HG03103 (cell line): Measurements from ENCODE around the gene GFOD1.

ENCODE experiments used
- ATAC-seq: cut with Tn5 transposase; IDR thresholded peaks from one replicate; pipeline ENCODE4 v1.9.1; 2021; ENCODE audit warnings: low read depth; ENCODE audit not compliant: unreplicated experiment

The GFOD1 gene

DNA sequence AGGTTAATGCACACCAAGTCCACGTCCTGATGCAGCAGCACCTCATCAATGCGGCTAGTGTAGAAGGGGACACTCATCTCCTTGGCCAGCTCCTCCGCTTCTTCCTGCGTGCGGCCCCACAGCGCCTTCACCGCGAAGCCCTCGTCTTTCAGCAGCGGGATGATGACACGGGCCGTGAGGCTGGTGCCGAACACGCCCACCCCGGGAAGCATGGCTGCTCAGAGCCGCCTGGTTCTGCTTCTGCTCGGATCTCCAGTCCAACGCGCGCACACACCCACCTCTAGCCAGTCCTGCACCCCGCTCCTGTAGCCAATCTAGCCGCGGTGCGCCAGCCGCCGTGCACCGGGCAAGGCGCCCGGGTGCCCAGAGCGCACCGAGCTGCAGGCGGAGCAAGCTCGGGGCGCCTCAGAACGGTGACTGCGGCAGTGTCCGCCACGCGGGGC is 700 bp downstream of the GFOD1 start:
- ATAC-seq, result peak; percentile 30

DNA sequence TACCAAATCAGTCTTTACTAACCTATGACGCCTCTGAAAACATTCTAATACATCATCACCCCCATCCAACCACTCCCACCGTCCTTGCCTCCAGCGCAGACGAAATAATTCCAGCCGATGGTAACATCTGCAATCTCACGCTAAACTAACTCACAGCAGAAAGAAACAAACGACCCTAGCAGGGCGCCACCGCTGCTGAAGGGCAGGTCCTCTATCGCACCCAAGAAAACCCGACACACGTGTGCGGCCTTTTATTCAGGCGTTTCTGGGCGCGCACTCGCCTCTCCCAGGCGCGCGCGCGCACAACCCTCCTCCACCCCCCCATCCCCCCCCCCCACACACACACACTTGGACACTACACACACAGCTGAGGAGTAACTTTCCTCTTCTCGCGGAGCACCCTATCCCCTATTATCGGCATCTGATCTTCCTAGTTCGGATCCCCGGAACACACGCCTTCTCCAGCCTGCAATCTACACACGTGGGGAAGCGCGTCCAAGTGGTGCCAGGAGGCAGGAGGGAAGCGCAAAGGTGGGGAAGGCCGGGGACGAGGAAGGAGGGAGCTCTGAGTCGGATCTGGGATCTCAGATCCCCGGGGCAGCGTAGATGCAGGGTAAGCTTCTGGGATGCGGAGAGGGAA is 1.4 kb downstream of the GFOD1 start:
- ATAC-seq, result no peak

DNA sequence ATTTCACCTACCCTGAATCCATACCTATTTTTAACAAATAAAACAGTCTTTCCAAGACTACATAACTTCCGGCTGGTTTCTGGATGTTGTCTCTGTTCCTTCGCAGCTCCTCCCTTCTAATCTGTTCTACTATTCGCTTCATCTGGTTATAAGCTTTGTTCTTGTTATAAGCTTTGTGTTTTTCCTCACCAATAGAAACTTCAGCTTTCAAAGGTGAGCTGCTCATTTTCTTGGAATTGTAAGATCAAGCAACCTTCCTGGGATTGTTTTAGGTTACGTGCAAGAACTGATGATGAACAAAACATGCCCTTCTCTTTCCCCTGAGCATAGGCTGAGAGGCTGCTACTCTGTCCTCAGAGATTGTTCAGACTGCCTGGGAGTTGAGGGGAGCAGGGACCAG is 2.1 kb downstream of the GFOD1 start:
- no peak for ATAC-seq

DNA sequence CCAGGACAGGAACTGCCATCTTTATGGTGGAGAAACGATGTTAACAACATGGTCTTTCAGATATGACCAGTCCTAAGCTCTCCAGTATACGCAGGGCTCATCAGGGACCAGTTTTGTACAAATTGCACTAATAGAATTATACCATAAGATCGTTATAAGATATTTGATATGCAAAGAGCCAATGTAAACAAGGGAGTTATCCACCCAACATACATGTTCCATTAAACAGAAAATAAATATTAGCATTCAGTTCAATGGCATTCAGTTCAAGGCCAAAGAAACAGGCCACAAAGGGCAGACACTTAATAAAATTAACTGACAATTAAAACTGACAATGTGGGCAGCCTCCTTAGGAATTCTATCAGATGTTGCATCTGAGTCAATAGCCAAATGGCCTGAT is 2.6 kb downstream of the GFOD1 start:
- ATAC-seq, result no peak

DNA sequence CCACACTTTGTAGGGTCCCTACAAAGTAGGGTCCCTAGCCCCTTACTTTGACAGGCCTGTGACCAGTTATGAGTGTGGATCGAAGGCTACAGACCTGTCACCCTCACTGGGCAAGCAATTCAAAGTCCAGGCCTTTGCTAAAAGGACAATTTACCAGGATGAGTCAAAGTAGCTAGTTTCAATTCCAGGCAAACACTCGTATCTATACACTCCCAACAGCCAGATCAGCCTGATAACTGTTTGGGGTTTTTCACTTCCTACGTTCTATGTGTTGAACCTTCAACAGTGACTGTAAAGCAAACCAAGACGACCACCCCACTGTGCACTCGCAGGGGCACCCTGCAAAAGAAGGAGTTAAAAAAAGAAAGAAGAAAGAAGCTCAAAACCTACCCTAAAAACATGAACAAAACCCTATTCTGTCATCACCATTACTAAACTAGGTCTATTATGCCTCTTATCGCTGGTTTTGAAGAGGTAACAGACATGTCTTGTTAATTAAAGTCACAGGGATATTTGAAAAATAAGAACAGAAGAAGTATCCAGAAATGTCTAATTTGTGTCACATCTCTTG is 3.2 kb downstream of the GFOD1 start:
- ATAC-seq, result no peak

DNA sequence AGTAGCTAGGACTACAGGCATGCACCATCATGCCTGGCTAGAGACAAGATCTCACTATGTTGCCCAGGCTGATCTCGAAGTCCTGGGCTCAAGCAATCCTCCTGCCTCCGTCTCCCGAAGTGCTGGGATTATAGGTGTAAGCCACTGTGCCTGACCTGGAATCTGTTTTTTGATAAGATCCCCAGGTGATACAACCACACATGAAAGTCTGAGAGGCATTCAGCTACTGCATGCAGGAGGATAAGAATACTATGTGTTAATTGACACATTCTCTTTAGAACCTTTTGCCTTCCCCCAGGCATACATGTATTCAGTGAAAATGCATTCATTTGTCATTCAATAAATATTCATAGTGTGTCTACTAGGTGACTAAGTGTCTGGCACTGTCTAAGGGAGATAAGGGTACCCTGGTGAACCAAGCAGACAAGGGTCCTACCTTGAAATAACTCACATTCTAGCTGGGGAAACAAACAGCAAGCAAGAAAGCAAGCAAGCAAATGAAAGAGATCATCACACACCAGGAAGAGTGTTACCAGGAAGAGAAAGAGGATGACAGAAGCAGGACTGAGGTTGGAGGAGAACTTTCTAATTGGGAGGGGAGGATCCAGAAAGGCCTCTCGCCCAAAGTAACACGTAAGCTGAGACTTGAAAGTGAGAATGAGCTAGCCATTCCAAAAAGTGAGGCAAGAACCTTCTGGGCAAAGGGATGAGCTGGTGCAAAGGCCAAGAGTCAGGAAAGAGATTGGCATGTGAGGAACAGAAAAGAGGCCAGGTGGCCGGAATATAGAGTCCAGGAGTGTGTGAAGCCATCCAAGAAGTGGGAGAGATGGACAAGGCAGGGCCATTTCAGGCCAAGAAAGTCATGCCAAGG is 6.5 kb downstream of the GFOD1 start:
- no peak for ATAC-seq

DNA sequence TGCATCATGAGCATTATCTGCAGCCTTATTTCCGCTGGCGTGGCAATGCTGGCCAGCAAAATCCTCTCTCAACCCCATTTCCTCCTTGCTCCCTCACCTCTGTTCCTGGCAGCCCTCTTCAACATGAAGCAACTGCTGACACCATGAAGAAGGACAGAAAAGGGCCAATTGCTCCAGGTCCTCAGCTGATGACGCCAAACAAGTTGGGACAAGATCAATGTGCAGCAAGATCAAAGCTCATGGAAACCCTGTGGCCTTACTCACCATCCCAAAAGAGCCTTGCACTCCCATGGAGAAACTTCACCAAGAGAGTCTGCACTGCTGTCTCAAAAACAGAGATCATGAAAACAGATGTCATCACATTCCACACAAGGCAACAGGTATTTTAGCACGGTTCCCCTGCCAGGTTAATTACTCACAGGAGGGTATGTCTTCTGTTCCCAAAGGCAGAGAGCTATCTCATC is 7.4 kb downstream of the GFOD1 start:
- ATAC-seq, result no peak

DNA sequence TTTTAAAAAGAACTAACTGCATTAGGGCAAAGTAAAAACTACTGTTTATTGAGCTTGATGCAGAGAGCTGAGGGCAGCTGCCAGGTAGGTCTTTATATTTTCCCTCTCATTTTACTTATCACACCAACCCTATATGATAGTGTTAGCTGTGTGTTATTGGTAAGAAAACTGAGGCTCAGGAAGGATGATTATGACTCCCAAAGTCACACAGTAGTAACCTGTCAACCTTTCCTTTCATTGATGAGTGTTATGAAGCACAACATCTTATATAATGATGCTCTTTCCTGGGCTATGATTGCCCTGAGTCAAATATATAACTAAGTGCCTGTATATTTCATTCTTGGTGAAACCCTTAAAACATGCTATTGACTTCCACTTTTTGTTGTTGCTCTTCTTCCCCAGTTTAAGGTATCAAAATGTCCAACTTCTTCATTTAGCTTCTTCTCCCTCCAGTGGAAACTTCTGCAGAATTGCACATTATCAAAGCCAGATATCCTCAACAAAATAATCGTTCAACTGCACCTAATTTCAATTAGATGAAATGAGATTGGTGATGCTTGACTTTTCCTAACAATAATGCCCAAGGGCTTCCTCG is 8.1 kb downstream of the GFOD1 start:
- ATAC-seq, result no peak

DNA sequence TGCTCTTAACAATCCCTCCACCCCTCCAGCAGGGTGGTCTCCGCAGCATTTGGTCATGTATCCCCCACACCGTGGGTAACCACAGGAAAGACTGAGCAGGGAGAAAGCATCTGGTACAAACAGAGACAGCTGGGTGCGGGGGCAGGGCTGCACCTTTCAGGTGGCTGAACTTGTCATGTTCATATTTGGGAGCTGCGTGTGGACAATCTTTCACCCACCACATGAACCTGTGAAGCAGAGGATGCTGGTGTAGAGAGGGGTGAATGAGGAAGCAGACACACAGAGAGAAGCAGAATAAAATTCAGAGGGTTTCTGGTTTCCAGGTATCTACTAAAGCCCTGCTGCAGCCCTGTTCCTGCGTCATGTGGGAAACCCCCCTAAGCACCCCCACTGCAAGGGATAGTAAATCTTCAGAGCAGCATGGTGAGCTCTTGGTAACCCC is 8.9 kb downstream of the GFOD1 start:
- ATAC-seq, result no peak

DNA sequence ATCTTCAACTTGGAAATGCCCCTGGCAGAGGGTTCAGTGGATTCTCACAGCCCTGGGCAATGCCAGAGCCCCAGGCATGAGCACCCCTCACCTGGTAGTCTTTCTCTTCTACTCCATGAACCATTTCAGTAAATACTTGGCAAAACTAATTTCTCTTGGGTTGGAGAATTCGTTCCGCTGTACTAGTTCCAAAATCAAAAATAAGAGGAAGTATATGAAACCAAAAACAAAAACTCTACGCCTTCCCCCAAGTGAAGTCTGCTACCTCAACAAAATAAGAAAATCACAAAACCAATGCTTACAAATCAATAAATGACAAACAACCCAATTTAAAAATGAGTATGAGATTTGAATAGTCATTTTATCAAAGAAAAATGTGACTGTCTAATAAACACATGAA is 12.6 kb downstream of the GFOD1 start:
- ATAC-seq, result no peak

DNA sequence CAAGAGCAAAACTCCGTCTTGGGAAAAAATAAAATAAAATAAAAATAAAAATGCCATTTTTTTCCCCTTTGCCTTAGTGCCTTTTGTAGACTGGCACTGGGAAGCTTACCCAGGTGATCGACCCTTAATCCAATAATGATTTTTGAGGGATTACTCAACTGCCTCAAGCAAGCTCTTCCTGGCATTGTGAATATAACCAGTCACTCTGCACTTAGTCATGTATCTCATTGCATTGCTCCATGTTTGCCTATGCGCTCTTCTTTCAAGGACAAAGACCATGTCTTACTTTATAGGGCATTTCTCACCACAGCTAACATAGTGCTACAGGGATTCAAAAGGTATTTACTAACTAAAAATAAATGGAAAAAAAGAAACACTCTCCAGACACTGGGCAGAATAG is 13.0 kb downstream of the GFOD1 start:
- ATAC-seq, result no peak

DNA sequence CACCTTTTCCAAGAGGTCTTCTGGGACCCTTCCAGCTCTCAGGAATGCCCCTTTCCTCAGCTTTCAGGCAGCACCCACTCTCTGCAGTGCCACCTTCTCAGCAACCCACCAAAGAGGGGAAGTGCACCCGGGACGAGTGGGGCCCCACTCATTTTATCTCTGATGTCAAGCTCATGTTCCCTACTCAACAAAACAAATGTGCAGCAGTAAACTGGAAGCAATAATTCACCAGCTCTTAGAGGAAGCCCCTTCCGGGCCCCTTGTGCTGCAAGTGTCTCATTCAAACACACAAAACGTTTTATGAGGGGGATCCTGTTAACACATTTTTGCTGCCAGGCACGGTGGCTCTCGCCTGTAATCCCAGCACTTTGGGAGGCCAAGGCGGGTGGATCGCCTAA is 13.6 kb downstream of the GFOD1 start:
- no peak for ATAC-seq

DNA sequence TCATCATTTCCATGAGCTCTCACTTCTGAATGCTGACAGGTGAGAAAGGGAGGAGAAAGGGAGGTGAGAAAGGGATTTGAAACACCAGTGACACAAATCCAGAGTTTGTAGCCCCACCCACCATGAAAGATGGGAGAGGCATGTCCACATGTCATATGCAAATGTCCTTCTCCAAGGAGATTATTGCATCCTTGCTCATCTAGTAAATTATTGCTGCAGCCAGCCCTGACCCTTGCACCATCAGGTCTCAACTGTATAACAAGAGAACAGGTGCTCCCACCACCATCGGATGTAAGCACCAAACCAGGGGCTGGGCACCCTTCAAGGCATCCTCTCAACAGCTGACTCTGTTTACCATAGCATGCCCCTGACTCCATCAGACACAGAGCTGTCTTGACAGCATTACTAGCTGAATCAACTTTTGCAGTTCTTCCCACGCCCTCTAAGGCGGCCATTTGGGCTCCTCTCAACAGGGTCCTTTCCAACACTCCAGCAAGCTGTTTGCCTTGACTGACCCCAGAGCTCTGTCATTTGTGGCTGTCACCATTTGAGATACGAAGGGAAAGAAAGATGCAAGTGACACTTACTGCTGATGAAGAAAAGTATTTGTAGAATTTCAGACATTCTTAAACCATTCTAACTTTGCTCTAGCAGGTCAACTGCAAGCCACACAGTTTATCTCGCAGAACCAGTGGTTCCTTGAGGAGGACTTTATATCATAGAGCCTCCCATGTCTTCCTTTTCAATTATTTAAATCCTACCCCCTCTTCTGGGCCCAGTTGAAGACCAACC is 14.2 kb downstream of the GFOD1 start:
- ATAC-seq, result no peak

DNA sequence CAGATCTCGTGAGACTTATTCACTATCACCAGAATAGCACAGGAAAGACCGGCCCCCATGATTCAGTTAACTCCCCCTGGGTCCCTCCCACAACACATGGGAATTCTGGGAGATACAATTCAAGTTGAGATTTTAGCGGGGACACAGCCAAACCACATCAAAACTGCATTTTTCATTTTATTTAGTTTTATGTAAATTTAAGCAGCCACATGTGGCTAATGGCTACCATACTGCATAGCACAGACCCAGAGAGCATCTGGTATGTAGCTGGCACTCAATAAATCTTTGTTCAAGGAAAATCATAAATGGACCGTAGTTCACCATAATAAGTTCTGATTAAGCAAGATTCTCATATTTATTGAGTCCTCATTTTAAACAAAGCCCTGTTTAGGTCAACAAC is 15.3 kb downstream of the GFOD1 start:
- no peak for ATAC-seq

DNA sequence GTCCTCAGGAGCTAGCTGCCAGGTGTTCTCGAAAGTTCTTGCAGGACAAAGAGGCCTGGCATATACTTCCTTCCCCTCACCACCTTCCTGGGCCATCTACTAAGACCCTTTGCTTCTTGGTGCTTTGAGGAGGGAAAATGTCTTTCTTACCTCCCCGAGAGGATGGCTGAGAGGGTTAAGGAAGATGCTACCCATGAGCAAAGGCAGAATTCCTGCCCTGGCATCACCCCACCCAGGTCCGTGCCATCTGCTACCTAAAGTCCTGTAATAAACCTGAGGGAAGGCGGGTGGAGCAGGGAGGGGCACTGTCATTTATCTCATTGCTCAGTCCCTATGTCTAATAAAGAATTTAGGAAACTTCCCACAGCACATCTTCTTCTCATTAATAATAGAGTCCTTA is 16.2 kb downstream of the GFOD1 start:
- no peak for ATAC-seq

DNA sequence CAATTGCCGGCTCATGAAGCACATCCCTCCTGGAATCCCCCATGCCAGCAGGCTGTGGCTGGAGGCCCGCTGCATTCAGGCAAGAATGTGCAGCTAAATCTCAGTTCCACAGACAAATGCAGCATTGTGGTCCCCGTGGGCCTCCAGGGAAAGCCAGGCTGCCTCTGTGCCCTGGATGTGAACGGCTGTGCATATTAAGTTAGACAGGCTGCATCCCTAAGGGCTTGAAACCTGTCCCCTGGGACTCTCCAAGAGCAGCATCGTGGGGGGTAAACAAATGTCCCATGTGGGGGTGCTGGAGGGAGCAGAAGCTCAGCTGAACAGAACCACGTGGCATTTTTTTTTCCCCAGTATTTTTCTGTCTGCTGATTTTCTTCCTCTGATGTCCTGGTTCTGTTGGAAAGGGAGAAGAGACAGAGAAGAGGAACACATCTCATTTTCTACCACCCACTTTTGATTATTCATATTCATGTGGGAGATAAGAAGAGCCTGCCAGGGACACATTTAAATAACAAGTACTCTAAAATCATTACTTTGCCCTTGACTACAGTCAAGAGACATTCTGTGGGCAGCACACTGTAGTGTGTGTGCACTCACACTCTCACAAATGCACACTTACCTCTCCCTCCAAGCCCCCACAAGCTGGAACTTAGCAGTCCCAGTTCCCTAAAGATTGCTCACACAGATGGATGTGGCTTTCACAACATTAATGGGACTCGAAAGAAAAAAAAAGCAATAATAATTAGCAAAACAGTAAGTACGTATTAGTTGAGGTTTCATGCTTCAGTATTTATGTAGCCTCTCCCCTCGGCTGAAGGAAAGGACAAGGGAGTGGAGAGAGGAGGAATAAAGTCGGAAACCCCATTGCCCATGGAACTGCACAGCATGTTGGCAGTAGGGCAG is 16.9 kb downstream of the GFOD1 start:
- ATAC-seq, result no peak

DNA sequence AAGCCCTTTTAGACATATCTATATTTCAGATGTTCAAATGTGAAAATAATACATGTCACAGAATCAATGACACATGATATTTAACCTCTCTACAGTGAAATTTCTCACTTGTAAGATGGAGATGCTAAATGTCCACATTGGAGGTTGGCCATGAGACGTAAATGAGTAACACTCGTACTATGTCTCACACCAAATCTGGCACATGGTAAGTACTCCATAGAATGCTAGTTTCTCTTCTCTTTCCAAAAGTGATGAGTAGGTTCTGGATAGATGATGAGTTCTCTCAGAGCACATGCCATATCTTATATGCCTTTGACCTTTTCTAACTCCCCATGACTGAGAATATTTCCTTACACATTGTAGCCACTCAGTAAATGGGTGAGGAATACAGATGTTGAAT is 17.7 kb downstream of the GFOD1 start:
- ATAC-seq, result no peak

DNA sequence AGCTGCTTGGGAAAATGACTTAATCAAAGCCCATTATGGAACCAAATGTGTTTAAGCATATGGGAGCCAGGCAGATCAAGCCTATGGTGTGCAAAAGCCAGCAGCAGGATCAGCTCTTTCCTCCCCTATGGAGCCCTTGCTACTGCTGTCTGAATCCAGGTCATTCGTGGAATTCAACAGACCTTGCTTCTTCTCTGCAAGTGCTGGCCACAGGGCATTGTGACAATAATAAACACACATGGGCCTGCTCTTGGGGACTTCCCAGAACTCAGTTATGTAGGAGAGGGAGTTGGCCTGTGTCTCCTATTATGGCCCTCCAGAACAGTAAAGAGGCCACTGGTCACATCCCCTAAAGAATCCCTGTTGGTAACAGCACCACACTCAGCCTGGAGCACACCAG is 18.6 kb downstream of the GFOD1 start:
- no peak for ATAC-seq

DNA sequence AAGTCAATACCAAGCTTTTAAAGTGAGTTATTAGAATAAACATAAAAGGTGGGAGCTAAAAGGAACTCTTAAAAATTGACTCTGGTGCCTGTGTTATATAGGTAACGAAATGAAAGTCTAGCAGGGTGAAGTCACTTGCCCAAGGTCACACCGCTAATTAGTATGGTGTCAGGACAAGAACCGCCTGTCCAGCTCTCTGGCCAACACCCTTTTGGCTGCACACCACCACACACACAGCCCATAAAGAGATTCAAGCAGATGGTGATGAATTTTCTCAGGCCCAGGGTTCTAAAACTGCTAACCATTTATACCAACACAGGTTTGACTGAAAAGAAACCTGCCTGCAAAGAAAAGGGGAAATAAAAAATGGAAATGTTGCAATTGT is 20.2 kb downstream of the GFOD1 start:
- no peak for ATAC-seq
